ENCODE measurements around the gene LDB2. TPM values are rescaled to one million over a fixed set of nuclear protein-coding genes. Genes with fewer than 3 reads are reported as not detected.

Gene LDB2
- total and polyA plus RNA-seq, 2 of the 8 experiments (the other 6 are each of a cell fraction or from before 2014, with no cell fraction given), result 57.0 to 140 TPM

DNA sequence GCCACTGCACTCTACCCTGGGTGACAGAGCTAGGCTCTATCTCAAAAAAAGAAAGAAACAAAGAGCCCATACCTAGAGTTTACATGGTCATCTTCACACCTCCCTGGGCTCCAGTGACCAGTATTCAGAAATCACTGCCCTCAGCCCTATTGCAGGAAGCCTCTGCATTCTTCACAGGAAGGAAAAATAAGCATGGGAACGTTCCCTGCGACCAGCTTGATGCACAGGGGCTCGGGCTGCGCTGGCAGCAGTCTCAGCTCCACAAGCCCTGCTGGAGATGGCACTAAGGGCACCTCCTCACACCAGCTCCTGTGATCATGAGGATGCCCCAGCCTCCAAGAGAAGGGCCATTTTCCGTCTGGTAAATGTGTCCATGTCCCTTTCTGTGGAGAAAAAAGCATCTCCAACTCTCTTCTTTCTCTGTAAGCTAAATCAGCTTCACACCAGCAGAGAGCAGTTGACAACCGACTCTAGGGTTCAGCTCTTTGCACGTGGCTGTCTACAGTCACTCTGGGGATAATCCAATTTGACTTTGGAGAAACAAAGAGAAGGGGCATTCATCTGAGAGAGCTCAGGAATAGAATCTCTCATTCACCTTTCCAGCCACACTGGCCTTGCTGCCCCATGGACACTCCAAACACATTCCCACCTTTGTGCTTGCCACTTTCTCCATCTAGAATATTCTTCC lies 33.1 kb downstream of the LDB2 start (continued):
- no peak for TF ChIP-seq SP4 (IDR thresholded peaks at IDR 0.05; ENCODE audit: low read length)
- no peak for TF ChIP-seq EZH2 (IDR thresholded peaks at IDR 0.05; ENCODE audit: low read depth, low read length, severe bottlenecking)
- no peak for TF ChIP-seq EP300 (IDR thresholded peaks at IDR 0.05; ENCODE audit: borderline replicate concordance in 1 of 2, low read depth in 2 of 2, low read length in 2 of 2)
- no peak for TF ChIP-seq FOSL1 (IDR thresholded peaks at IDR 0.05; ENCODE audit: insufficient read depth, low read depth, low read length)
- TF ChIP-seq, protein P1, sequence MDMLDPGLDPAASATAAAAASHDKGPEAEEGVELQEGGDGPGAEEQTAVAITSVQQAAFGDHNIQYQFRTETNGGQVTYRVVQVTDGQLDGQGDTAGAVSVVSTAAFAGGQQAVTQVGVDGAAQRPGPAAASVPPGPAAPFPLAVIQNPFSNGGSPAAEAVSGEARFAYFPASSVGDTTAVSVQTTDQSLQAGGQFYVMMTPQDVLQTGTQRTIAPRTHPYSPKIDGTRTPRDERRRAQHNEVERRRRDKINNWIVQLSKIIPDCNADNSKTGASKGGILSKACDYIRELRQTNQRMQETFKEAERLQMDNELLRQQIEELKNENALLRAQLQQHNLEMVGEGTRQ (IDR thresholded peaks at IDR 0.05; ENCODE audit: low read length), result no peak
- TF ChIP-seq MAFK (IDR thresholded peaks at IDR 0.05; ENCODE audit: low read depth, low read length), result no peak

Data from H1 (cell line).